ENCODE results near the gene LAX1.

The LAX1 gene

GRCh38 chr1:203797948-203798655 is 33.1 kb downstream of the LAX1 start:
- H3K27me3 ChIP-seq (ENCODE audit: insufficient read depth, low read length) = no peaks in the 10 kb centered on the region
- H4K8ac ChIP-seq (ENCODE audit: low read depth, low read length) = no peak overlapping the region
- no peak overlapping the region for H3K27ac ChIP-seq (ENCODE audit: low read depth, low read length)
- no peak overlapping the region for H3K4me2 ChIP-seq (ENCODE audit: low read length)
- DNase-seq = peak in 1 of 2 donors; percentile 67
- H2BK12ac ChIP-seq (ENCODE audit: low read length) = no peak overlapping the region
- H2BK5ac ChIP-seq (ENCODE audit: low read depth, low read length, poor library complexity) = no peak overlapping the region
- no peak overlapping the region for H2BK120ac ChIP-seq (ENCODE audit: insufficient read depth, low read length, poor library complexity)
- no peak overlapping the region for H2AK5ac ChIP-seq (ENCODE audit: low read length)
- no peak overlapping the region for H3K9ac ChIP-seq (ENCODE audit: low read length)
- no peak overlapping the region for H2AFZ ChIP-seq (ENCODE audit: insufficient read depth, low read length, poor library complexity)
- no CpG with 5 or more reads among the region's 6 CpGs for WGBS (ENCODE audit: extremely low coverage, insufficient coverage, insufficient read length)
- H3K4ac ChIP-seq (ENCODE audit: low read depth, low read length) = peak overlapping the region; percentile 93
- H3K18ac ChIP-seq (ENCODE audit: low read length) = no peak overlapping the region
- no peak overlapping the region for H3K4me3 ChIP-seq (ENCODE audit: low read depth, low read length)
- no peak overlapping the region for H4K12ac ChIP-seq (ENCODE audit: low read depth, low read length)
- H4K91ac ChIP-seq (ENCODE audit: low read depth, low read length) = no peak overlapping the region
- H3K36me3 ChIP-seq (ENCODE audit: control insufficient read depth in 1 of 2, insufficient read depth in 2 of 2, low read length in 2 of 2) = peaks cover 3 to 10% of the 10 kb centered on the region in 2 experiments
- H3K23ac ChIP-seq (ENCODE audit: low read length) = no peak overlapping the region
- H3K14ac ChIP-seq (ENCODE audit: low read length) = no peak overlapping the region
- no peaks in the 10 kb centered on the region for H3K4me1 ChIP-seq (ENCODE audit: control insufficient read depth in 1 of 2, insufficient read depth in 2 of 2, low read length in 2 of 2)
- peaks cover 12% of the 10 kb centered on the region for H3K79me1 ChIP-seq (ENCODE audit: low read length)
- no peaks in the 10 kb centered on the region for H3K9me3 ChIP-seq (ENCODE audit: insufficient read depth, low read depth, low read length)
- H3K79me2 ChIP-seq (ENCODE audit: control insufficient read depth, insufficient read depth, low read length, poor library complexity) = peaks cover 17% of the 10 kb centered on the region

- Histone ChIP-seq H3K9ac (ENCODE audit: low read length) (no peak overlapping the region), H3K23ac (ENCODE audit: low read length) (no peak overlapping the region), H2BK5ac (ENCODE audit: low read depth, low read length, poor library complexity) (no peak overlapping the region), H2BK12ac (ENCODE audit: low read length) (no peak overlapping the region), H4K8ac (ENCODE audit: low read depth, low read length) (no peak overlapping the region), H3K4ac (ENCODE audit: low read depth, low read length) (peak overlapping the region; percentile 35), H2AK5ac (ENCODE audit: low read length) (no peak overlapping the region), H4K91ac (ENCODE audit: low read depth, low read length) (no peak overlapping the region), H3K27ac (ENCODE audit: low read depth, low read length) (no peak overlapping the region), H2BK120ac (ENCODE audit: insufficient read depth, low read length, poor library complexity) (no peak overlapping the region), H3K14ac (ENCODE audit: low read length) (no peak overlapping the region), H3K9me3 (ENCODE audit: insufficient read depth, low read depth, low read length) (no peaks in the 10 kb centered on the region), H3K36me3 (ENCODE audit: control insufficient read depth in 1 of 2, insufficient read depth in 2 of 2, low read length in 2 of 2) (peaks cover 10 to 16% of the 10 kb centered on the region in 2 experiments), H3K4me2 (ENCODE audit: low read length) (no peak overlapping the region), H3K18ac (ENCODE audit: low read length) (no peak overlapping the region), H3K4me1 (ENCODE audit: control insufficient read depth in 1 of 2, insufficient read depth in 2 of 2, low read length in 2 of 2) (no peaks in the 10 kb centered on the region), H3K4me3 (ENCODE audit: low read depth, low read length) (no peak overlapping the region), H3K79me1 (ENCODE audit: low read length) (peaks cover 10% of the 10 kb centered on the region), H3K79me2 (ENCODE audit: control insufficient read depth, insufficient read depth, low read length, poor library complexity) (peaks cover 17% of the 10 kb centered on the region), H4K12ac (ENCODE audit: low read depth, low read length) (no peak overlapping the region), H3K27me3 (ENCODE audit: insufficient read depth, low read length) (no peaks in the 10 kb centered on the region), H2AFZ (ENCODE audit: insufficient read depth, low read length, poor library complexity) (no peak overlapping the region)
- DNase-seq = no peak
- no CpG with 5 or more reads among the region's 4 CpGs for WGBS (ENCODE audit: extremely low coverage, insufficient coverage, insufficient read length)
These were observed 34.2 kb downstream of the LAX1 start for GRCh38 chr1:203799157-203799556.

GRCh38 chr1:203799971-203800370 is 35.0 kb downstream of the LAX1 start:
- Histone ChIP-seq H3K4me2 (ENCODE audit: low read length) (no peak overlapping the region), H2BK120ac (ENCODE audit: insufficient read depth, low read length, poor library complexity) (no peak overlapping the region), H4K8ac (ENCODE audit: low read depth, low read length) (no peak overlapping the region), H3K4me3 (ENCODE audit: low read depth, low read length) (no peak overlapping the region), H2AFZ (ENCODE audit: insufficient read depth, low read length, poor library complexity) (no peak overlapping the region), H3K9me3 (ENCODE audit: insufficient read depth, low read depth, low read length) (no peaks in the 10 kb centered on the region), H3K36me3 (ENCODE audit: control insufficient read depth in 1 of 2, insufficient read depth in 2 of 2, low read length in 2 of 2) (peaks cover 14 to 16% of the 10 kb centered on the region in 2 experiments), H2BK12ac (ENCODE audit: low read length) (no peak overlapping the region), H3K23ac (ENCODE audit: low read length) (no peak overlapping the region), H4K91ac (ENCODE audit: low read depth, low read length) (no peak overlapping the region), H3K4me1 (ENCODE audit: control insufficient read depth in 1 of 2, insufficient read depth in 2 of 2, low read length in 2 of 2) (no peaks in the 10 kb centered on the region), H3K18ac (ENCODE audit: low read length) (no peak overlapping the region), H3K79me2 (ENCODE audit: control insufficient read depth, insufficient read depth, low read length, poor library complexity) (peaks cover 17% of the 10 kb centered on the region), H3K14ac (ENCODE audit: low read length) (no peak overlapping the region), H2BK5ac (ENCODE audit: low read depth, low read length, poor library complexity) (no peak overlapping the region), H4K12ac (ENCODE audit: low read depth, low read length) (no peak overlapping the region), H2AK5ac (ENCODE audit: low read length) (no peak overlapping the region), H3K4ac (ENCODE audit: low read depth, low read length) (peak overlapping the region; percentile 76), H3K27ac (ENCODE audit: low read depth, low read length) (no peak overlapping the region), H3K79me1 (ENCODE audit: low read length) (peaks cover 9% of the 10 kb centered on the region), H3K27me3 (ENCODE audit: insufficient read depth, low read length) (no peaks in the 10 kb centered on the region), H3K9ac (ENCODE audit: low read length) (no peak overlapping the region)
- WGBS (ENCODE audit: extremely low coverage, insufficient coverage, insufficient read length) = no CpG with 5 or more reads among the region's 1 CpG
- no peak for DNase-seq

- Histone ChIP-seq H2BK12ac (ENCODE audit: low read length) (no peak overlapping the region), H2BK5ac (ENCODE audit: low read depth, low read length, poor library complexity) (no peak overlapping the region), H3K79me1 (ENCODE audit: low read length) (no peaks in the 10 kb centered on the region), H2AK5ac (ENCODE audit: low read length) (no peak overlapping the region), H3K27ac (ENCODE audit: low read depth, low read length) (no peak overlapping the region), H3K9me3 (ENCODE audit: insufficient read depth, low read depth, low read length) (no peaks in the 10 kb centered on the region), H3K14ac (ENCODE audit: low read length) (no peak overlapping the region), H3K79me2 (ENCODE audit: control insufficient read depth, insufficient read depth, low read length, poor library complexity) (no peaks in the 10 kb centered on the region), H3K18ac (ENCODE audit: low read length) (no peak overlapping the region), H3K23ac (ENCODE audit: low read length) (no peak overlapping the region), H3K9ac (ENCODE audit: low read length) (no peak overlapping the region), H3K4me1 (ENCODE audit: control insufficient read depth in 1 of 2, insufficient read depth in 2 of 2, low read length in 2 of 2) (no peaks in the 10 kb centered on the region), H4K91ac (ENCODE audit: low read depth, low read length) (no peak overlapping the region), H2AFZ (ENCODE audit: insufficient read depth, low read length, poor library complexity) (no peak overlapping the region), H4K8ac (ENCODE audit: low read depth, low read length) (no peak overlapping the region), H3K4me2 (ENCODE audit: low read length) (no peak overlapping the region), H3K4me3 (ENCODE audit: low read depth, low read length) (no peak overlapping the region), H4K12ac (ENCODE audit: low read depth, low read length) (no peak overlapping the region), H3K36me3 (ENCODE audit: control insufficient read depth in 1 of 2, insufficient read depth in 2 of 2, low read length in 2 of 2) (peaks cover 24 to 39% of the 10 kb centered on the region in 2 experiments), H3K27me3 (ENCODE audit: insufficient read depth, low read length) (no peaks in the 10 kb centered on the region), H2BK120ac (ENCODE audit: insufficient read depth, low read length, poor library complexity) (no peak overlapping the region), H3K4ac (ENCODE audit: low read depth, low read length) (no peak overlapping the region)
- WGBS (ENCODE audit: extremely low coverage, insufficient coverage, insufficient read length) = no CpG with 5 or more reads among the region's 7 CpGs
- DNase-seq = no peak
These were observed 40.7 kb downstream of the LAX1 start for GRCh38 chr1:203805689-203806088.
